Panc1 (cell line): ENCODE results near the gene RAP1GAP.

Experiments used
- TCF7L2 ChIP-seq: IDR thresholded peaks from 2 replicates; pipeline ENCODE4 v1.6.1; 2011; ENCODE audit warnings: mild to moderate bottlenecking, low read depth, low read length, inconsistent platforms
- TF ChIP-seq, protein P1 (sequence below): fragments of 450-650 bp; IDR thresholded peaks from 2 replicates; pipeline ENCODE4 v1.5.1; 2017; ENCODE audit warnings: mild to moderate bottlenecking
- TF ChIP-seq, protein P2 (sequence below), 2 experiments: IDR thresholded peaks; 2 replicates each; pipeline ENCODE4 v1.6.1; 2011 to 2012; ENCODE audit warnings: low read depth in 2 of 2, control low read depth in 1 of 2, low read length in 1 of 2, mild to moderate bottlenecking in 1 of 2, moderate library complexity in 1 of 2; ENCODE audit not compliant: insufficient read depth in 1 of 2

DNA sequence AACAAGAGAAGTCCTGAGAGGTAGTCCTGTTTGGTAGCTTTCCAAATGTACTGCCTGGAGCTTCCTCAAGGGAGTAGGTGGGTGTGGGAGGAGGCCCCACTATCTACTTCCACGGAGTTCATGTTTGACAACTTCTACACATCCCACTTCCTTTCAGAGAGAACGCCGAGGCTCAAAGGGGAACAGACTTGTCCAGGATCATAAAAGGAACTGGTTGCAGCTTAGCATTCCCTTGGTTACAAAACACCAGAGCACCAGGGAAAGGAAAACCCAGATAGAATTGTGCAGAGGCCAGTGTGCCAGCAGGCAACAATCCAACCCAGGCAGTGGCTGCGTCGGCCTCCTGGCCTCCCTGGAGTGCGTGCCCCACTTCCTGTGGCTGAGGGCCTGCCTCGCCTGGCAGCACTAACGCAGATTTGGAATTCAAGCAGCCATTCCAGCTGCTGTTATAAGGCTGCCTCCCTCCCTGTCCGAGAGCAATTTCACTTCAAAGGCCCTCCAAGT, 4.2 kb upstream of the RAP1GAP start:
- TF ChIP-seq, protein P1, sequence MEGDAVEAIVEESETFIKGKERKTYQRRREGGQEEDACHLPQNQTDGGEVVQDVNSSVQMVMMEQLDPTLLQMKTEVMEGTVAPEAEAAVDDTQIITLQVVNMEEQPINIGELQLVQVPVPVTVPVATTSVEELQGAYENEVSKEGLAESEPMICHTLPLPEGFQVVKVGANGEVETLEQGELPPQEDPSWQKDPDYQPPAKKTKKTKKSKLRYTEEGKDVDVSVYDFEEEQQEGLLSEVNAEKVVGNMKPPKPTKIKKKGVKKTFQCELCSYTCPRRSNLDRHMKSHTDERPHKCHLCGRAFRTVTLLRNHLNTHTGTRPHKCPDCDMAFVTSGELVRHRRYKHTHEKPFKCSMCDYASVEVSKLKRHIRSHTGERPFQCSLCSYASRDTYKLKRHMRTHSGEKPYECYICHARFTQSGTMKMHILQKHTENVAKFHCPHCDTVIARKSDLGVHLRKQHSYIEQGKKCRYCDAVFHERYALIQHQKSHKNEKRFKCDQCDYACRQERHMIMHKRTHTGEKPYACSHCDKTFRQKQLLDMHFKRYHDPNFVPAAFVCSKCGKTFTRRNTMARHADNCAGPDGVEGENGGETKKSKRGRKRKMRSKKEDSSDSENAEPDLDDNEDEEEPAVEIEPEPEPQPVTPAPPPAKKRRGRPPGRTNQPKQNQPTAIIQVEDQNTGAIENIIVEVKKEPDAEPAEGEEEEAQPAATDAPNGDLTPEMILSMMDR, result no peak
- no peak for TF ChIP-seq TCF7L2
- TF ChIP-seq, protein P2, sequence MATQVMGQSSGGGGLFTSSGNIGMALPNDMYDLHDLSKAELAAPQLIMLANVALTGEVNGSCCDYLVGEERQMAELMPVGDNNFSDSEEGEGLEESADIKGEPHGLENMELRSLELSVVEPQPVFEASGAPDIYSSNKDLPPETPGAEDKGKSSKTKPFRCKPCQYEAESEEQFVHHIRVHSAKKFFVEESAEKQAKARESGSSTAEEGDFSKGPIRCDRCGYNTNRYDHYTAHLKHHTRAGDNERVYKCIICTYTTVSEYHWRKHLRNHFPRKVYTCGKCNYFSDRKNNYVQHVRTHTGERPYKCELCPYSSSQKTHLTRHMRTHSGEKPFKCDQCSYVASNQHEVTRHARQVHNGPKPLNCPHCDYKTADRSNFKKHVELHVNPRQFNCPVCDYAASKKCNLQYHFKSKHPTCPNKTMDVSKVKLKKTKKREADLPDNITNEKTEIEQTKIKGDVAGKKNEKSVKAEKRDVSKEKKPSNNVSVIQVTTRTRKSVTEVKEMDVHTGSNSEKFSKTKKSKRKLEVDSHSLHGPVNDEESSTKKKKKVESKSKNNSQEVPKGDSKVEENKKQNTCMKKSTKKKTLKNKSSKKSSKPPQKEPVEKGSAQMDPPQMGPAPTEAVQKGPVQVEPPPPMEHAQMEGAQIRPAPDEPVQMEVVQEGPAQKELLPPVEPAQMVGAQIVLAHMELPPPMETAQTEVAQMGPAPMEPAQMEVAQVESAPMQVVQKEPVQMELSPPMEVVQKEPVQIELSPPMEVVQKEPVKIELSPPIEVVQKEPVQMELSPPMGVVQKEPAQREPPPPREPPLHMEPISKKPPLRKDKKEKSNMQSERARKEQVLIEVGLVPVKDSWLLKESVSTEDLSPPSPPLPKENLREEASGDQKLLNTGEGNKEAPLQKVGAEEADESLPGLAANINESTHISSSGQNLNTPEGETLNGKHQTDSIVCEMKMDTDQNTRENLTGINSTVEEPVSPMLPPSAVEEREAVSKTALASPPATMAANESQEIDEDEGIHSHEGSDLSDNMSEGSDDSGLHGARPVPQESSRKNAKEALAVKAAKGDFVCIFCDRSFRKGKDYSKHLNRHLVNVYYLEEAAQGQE (IDR thresholded peaks at IDR 0.05; ENCODE audit: insufficient read depth in 1 of 2, low read depth in 2 of 2, low read length in 1 of 2), result no peak
